IMR-90 (cell line): ENCODE data around the gene CUX1. TPM values are rescaled to one million over a fixed set of nuclear protein-coding genes. Genes with fewer than 3 reads are reported as not detected.
"Not testable (repeated sequence)": the region's sequence is repeated elsewhere in the genome, so short reads cannot be mapped to it uniquely, and the experiment has no call there.

Source experiments
- ATAC-seq: fragments of 200-7000 bp; cut with Tn5 transposase; 2 replicates; pipeline ENCODE4 v1.9.1; 2020; ENCODE audit warnings: low read depth, mild to moderate bottlenecking, moderate library complexity
- BruUV-seq: library from RNA; stranded (reverse); fragments of 400-500 nt; replicated peaks from 2 replicates; lab custom pipeline; 2021; lab: Mats Ljungman, UMichigan
- CTCF ChIA-PET: fragments of 300-600 bp; formaldehyde crosslinking; extraction: SDS; loops from one replicate; lab custom pipeline; 2021; ENCODE audit warnings: antibody characterized with exemption; lab: Yijun Ruan, JAX
- POLR2A ChIA-PET: fragments of 300-600 bp; sonication (Branson Sonifier 250); formaldehyde crosslinking; loops from one replicate; lab custom pipeline; 2022; ENCODE audit warnings: antibody characterized with exemption; ENCODE audit not compliant: unreplicated experiment; lab: Charles Lee
- DNase-seq: peaks from one replicate; pipeline ENCODE4 v3.0.0; 2013
- H2AFZ ChIP-seq: replicated peaks from 2 replicates; pipeline ENCODE3; 2013; ENCODE audit warnings: low read length, mild to moderate bottlenecking; ENCODE audit not compliant: poor library complexity
- H2AK5ac ChIP-seq: 2 replicates; pipeline ENCODE4 v1.6.1; 2013; ENCODE audit warnings: low read depth, low read length, inconsistent platforms
- H2AK9ac ChIP-seq: replicated peaks from 2 replicates; pipeline ENCODE3; 2013; ENCODE audit warnings: mild to moderate bottlenecking, low read depth, low read length, moderate library complexity; ENCODE audit not compliant: poor library complexity
- H2BK120ac ChIP-seq: 2 replicates; pipeline ENCODE4 v1.6.1; 2013; ENCODE audit warnings: low read depth, low read length, inconsistent platforms
- H2BK15ac ChIP-seq: 3 replicates; pipeline ENCODE4 v1.6.1; 2013; ENCODE audit warnings: low read depth, low read length, inconsistent platforms
- H2BK20ac ChIP-seq: 2 replicates; pipeline ENCODE4 v1.6.1; 2013; ENCODE audit warnings: low read depth, mild to moderate bottlenecking, inconsistent platforms, low read length, moderate library complexity
- H2BK5ac ChIP-seq: 2 replicates; pipeline ENCODE4 v1.6.1; 2013; ENCODE audit warnings: mild to moderate bottlenecking, low read depth, low read length, inconsistent platforms; ENCODE audit not compliant: poor library complexity, severe bottlenecking
- H3K14ac ChIP-seq: replicated peaks from 2 replicates; pipeline ENCODE4 v1.6.1; 2013; ENCODE audit warnings: low read depth, low read length, inconsistent platforms
- H3K18ac ChIP-seq: 2 replicates; pipeline ENCODE4 v1.6.1; 2013; ENCODE audit warnings: low read depth, low read length, control low read depth
- H3K23ac ChIP-seq: 2 replicates; pipeline ENCODE4 v1.6.1; 2013; ENCODE audit warnings: low read depth, low read length, inconsistent platforms
- H3K27ac ChIP-seq: 2 replicates; pipeline ENCODE4 v1.5.1; 2013; ENCODE audit warnings: mild to moderate bottlenecking, control low read depth, low read length; ENCODE audit not compliant: insufficient read depth
- H3K27me3 ChIP-seq: 2 replicates; pipeline ENCODE4 v1.6.1; 2013; ENCODE audit warnings: low read length; ENCODE audit not compliant: control insufficient read depth, insufficient read depth
- H3K36me3 ChIP-seq: 2 replicates; pipeline ENCODE4 v1.6.1; 2013; ENCODE audit warnings: low read length, mixed read lengths; ENCODE audit not compliant: control insufficient read depth, insufficient read depth
- H3K4ac ChIP-seq: 2 replicates; pipeline ENCODE4 v1.6.1; 2013; ENCODE audit warnings: low read depth, low read length, inconsistent platforms
- H3K4me1 ChIP-seq: 2 replicates; pipeline ENCODE4 v1.6.1; 2013; ENCODE audit warnings: low read length, mixed read lengths; ENCODE audit not compliant: control insufficient read depth, insufficient read depth
- H3K4me2 ChIP-seq: 2 replicates; pipeline ENCODE4 v1.6.1; 2013; ENCODE audit warnings: low read depth, mild to moderate bottlenecking, control low read depth, low read length, moderate library complexity
- H3K4me3 ChIP-seq: 2 replicates; pipeline ENCODE4 v1.5.1; 2013; ENCODE audit warnings: low read depth, mild to moderate bottlenecking, control low read depth, low read length, moderate library complexity; ENCODE audit not compliant: insufficient read depth
- H3K56ac ChIP-seq: 2 replicates; pipeline ENCODE4 v1.6.1; 2013; ENCODE audit warnings: low read length, inconsistent platforms; ENCODE audit not compliant: insufficient read depth; ENCODE audit errors: extremely low read depth
- H3K79me1 ChIP-seq, 2 experiments: 2 replicates each; pipeline ENCODE4 v1.6.1; 2013; ENCODE audit warnings: low read length in 2 of 2, inconsistent platforms in 1 of 2, low read depth in 1 of 2
- H3K9ac ChIP-seq: 2 replicates; pipeline ENCODE4 v1.6.1; 2013; ENCODE audit warnings: low read depth, low read length, control low read depth
- H3K9me1 ChIP-seq: 2 replicates; pipeline ENCODE4 v1.6.1; 2013; ENCODE audit warnings: low read length, inconsistent platforms; ENCODE audit not compliant: insufficient read depth
- H3K9me3 ChIP-seq: 2 replicates; pipeline ENCODE4 v1.6.1; 2013; ENCODE audit warnings: low read length; ENCODE audit not compliant: control insufficient read depth, insufficient read depth
- H4K20me1 ChIP-seq: 2 replicates; pipeline ENCODE4 v1.6.1; 2013; ENCODE audit warnings: low read length, inconsistent platforms; ENCODE audit not compliant: insufficient read depth
- H4K5ac ChIP-seq: 2 replicates; pipeline ENCODE4 v1.6.1; 2013; ENCODE audit warnings: mild to moderate bottlenecking, low read depth, low read length, control low read depth
- H4K8ac ChIP-seq, 2 experiments: 2 replicates each; pipeline ENCODE4 v1.6.1; 2013; ENCODE audit warnings: low read depth in 2 of 2, low read length in 2 of 2, control low read depth in 1 of 2, inconsistent platforms in 1 of 2
- H4K91ac ChIP-seq: 2 replicates; pipeline ENCODE4 v1.6.1; 2013; ENCODE audit warnings: low read depth, low read length, inconsistent platforms; ENCODE audit not compliant: insufficient read depth
- WGBS, 2 experiments: methylation state at CpG; one replicate each; pipeline versions ENCODE4 v1.1.5 to v1.1.7; 2013; ENCODE audit warnings: missing lambda C conversion rate in 2 of 2; ENCODE audit not compliant: insufficient read length in 1 of 2; ENCODE audit errors: extremely low coverage in 2 of 2; 5-methylcytosine and 5-hydroxymethylcytosine counted together
- dilution Hi-C: fragments of 300-500 bp; cut with HindIII; formaldehyde crosslinking; loops from one replicate; pipeline ENCODE4 v1.14.3; 2018; ENCODE audit warnings: low sequenced_read_pairs; ENCODE audit not compliant: unreplicated experiment
- in situ Hi-C: fragments of 300-500 bp; cut with MboI; formaldehyde crosslinking; loops from 3 replicates; pipeline ENCODE4 v1.14.3; 2019; ENCODE audit warnings: low sequenced_read_pairs, inconsistent platforms, mixed read lengths
- intact Hi-C: fragments of 100-400 bp; cut with micrococcal nuclease; formaldehyde crosslinking; loops from 2 replicates; pipeline ENCODE4 v1.10.0; 2022
- microRNA-seq, 2 experiments: library from miRNA; stranded (forward) in 1 of 2; unstranded in 1 of 2; fragments of 10-50 nt in 1 of 2; fragments of <30 nt in 1 of 2; gene quantifications in 1 of 2; microRNA quantifications in 1 of 2; one replicate each; pipeline versions ENCODE3 to v1.1.0; 2013 to 2020; ENCODE audit not compliant: insufficient read depth in 1 of 2, insufficient read length in 1 of 2, unreplicated experiment in 1 of 2
- polyA plus RNA-seq, 3 experiments: library from polyadenylated mRNA; depleted of rRNA; stranded (reverse); fragments of >200 nt; gene quantifications; 2 replicates each; pipeline ENCODE4 v1.2.3, GENCODE V29; 2012; ENCODE audit warnings: low replicate concordance in 1 of 3
- small RNA-seq, 5 experiments: library from RNA; depleted of rRNA; stranded (forward); fragments of <200 nt; gene quantifications; one replicate each; pipeline ENCODE3, GENCODE V24; 2012
- total RNA-seq: library from RNA; depleted of rRNA; stranded (reverse); fragments of >200 nt; gene quantifications from 2 replicates; pipeline ENCODE4 v1.2.3, GENCODE V29; 2012; rRNA removed

Gene CUX1
- total and polyA plus RNA-seq, 2 of the 4 experiments (the other 2 are of a cell fraction): 19.7 to 46.4 TPM

DNA sequence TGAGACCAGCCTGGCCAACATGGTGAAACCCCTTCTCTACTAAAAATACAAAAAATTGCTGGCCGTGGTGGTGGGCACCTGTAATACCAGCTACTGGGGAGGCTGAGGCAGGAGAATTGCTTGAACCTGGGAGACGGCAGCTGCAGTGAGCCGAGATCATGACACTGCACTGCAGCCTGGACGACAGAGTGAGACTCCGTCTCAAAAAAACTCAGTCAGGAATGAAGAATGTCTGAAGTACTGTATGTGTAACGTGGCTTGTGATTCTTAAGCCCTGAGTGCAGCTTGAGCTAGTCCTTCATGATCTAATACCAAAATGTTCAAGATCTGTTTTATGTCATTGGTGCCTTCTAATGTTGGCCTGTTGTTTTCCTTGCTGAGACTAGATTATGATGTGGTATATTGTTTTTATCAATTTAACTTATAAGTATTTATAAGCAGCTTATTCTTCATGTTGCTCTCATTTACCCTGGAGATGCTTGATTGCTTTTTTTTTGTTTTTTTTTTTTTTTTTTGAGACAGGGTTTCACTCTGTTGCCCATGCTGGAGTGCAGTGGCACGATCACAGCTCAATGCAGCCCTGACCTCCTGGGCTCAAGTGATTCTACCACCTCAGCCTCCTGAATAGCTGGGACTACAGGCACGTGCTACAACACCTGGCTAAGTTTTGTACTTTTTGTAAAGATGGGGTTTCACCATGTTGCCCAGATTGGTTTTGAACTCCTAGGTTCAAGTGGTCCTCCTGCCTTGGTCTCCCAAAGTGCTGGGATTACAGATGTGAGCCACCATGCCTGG is 513.4 kb downstream of the CUX1 start:
- H3K4me1 ChIP-seq, H4K20me1 ChIP-seq, H2BK15ac ChIP-seq, H3K4ac ChIP-seq, H3K36me3 ChIP-seq, H3K9me3 ChIP-seq, H4K91ac ChIP-seq, in situ Hi-C loops, H3K4me2 ChIP-seq, H3K9me1 ChIP-seq, H4K8ac ChIP-seq, H3K27ac ChIP-seq, H3K4me3 ChIP-seq, H2AFZ ChIP-seq, BruUV-seq, H3K23ac ChIP-seq, H2AK5ac ChIP-seq, ATAC-seq, H3K18ac ChIP-seq, H3K14ac ChIP-seq, POLR2A ChIA-PET, intact Hi-C loops, dilution Hi-C loops, H4K5ac ChIP-seq, H3K79me1 ChIP-seq, H2BK20ac ChIP-seq, H3K56ac ChIP-seq, H2AK9ac ChIP-seq, H3K9ac ChIP-seq, DNase-seq, H2BK120ac ChIP-seq, H2BK5ac ChIP-seq: not testable (repeated sequence)
- peaks cover 20% of the 10 kb centered on the region for H3K27me3 ChIP-seq
- CTCF ChIA-PET: interaction anchor here (0.6 kb wide), 1 partner anchor 63 kb away, joined by 5 read pairs; no protein-coding TSS in a partner anchor
- 73% methylated on average over 5 of the region's 8 CpGs; no CpG with 5 or more reads in 1 of the 2 experiments for WGBS, 2 experiments

Small RNA genes within 50 kb of the gene (microRNA-seq; reads per million reads assigned to microRNA genes)
- gene AC005086.2 (ENCODE audit: insufficient read depth, insufficient read length) (not detected), gene AC005086.3 (ENCODE audit: insufficient read depth, insufficient read length) (not detected), gene AC005086.4 (ENCODE audit: insufficient read depth, insufficient read length) (not detected), gene AC005088.1 (ENCODE audit: insufficient read depth, insufficient read length) (not detected), gene MIR4285 (ENCODE audit: insufficient read depth in 1 of 2, insufficient read length in 1 of 2, unreplicated experiment in 1 of 2) (0 reads per million in 2 experiments), gene RF00554 (ENCODE audit: insufficient read depth, insufficient read length) (not detected)

Small RNA genes within 50 kb of the gene (small RNA-seq; reads per million reads assigned to genes)
- gene AC005086.2 (0 reads per million in 5 experiments), gene AC005086.3 (0 reads per million in 5 experiments), gene AC005086.4 (0 reads per million in 5 experiments), gene AC005088.1 (0 reads per million in 5 experiments), gene MIR4285 (0 reads per million in 5 experiments), gene RF00554 (0 reads per million in 5 experiments)

Other genes with a start within 250 kb of the CUX1 start
- gene MYL10, start 188.3 kb upstream of the CUX1 start, total RNA-seq: not detected in 2 replicates
- not detected in 2 replicates for gene MYL10, start 188.3 kb upstream of the CUX1 start, polyA plus RNA-seq (2012; rRNA removed)